GM18867 (cell line): ENCODE results near the gene UTF1.
A peak's percentile ranks its signal among the peaks of the same experiment; 100 is the strongest.

Source experiments
- ATAC-seq: cut with Tn5 transposase; IDR thresholded peaks from one replicate; pipeline ENCODE4 v1.9.1; 2021; ENCODE audit warnings: mild to moderate bottlenecking, moderate library complexity; ENCODE audit not compliant: unreplicated experiment

Gene UTF1

GRCh38 chr10:133276435-133277201 lies 46.6 kb downstream of the UTF1 start, which contains the start of gene ADAM8:
Gene ADAM8 (minus strand): TSS chr10:133276868. CDS start chr10:133276817, 51 bp downstream.
- ATAC-seq = peak; percentile 60

GRCh38 chr10:133277277-133277992 lies 47.4 kb downstream of the UTF1 start:
- ATAC-seq = no peak

GRCh38 chr10:133277993-133278576 lies 48.1 kb downstream of the UTF1 start:
- ATAC-seq = no peak

GRCh38 chr10:133278577-133279265 lies 48.7 kb downstream of the UTF1 start:
- peak; percentile 35 for ATAC-seq

- no peak for ATAC-seq
These were observed 49.6 kb downstream of the UTF1 start for GRCh38 chr10:133279326-133280226.

GRCh38 chr10:133280391-133281059 lies 50.5 kb downstream of the UTF1 start:
- ATAC-seq = no peak

- no peak for ATAC-seq
These were observed 51.1 kb downstream of the UTF1 start for GRCh38 chr10:133281084-133281483.
